Measurements from ENCODE around the gene CLEC3B.
"Not testable (repeated sequence)": the region's sequence is repeated elsewhere in the genome, so short reads cannot be mapped to it uniquely, and the experiment has no call there.

Gene CLEC3B

DNA sequence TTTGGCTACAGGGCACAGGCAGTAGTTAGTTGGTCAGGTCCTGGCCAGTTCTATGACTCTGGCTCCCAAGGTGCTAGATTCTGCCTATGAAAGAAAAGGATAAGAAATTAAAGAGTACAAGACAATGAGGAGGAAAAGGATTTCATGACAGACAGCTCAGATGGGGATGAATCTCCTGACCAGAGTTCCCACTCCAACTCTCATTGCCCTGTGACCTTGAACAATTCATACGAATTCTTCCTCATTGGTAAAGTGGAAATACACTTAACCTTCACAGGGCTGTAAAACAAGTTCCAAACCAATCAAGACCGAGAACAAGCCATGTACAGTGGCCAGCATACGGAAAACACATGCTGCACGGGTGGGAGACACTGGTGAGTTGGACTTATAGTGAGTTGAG is 23.7 kb downstream of the CLEC3B start:
- in situ Hi-C loops (cut with HindIII; ENCODE audit: low pct_unique_long_range_greater_than_20kb, low sequenced_read_pairs) = no loop called here
- DNase-seq (ENCODE audit: low read depth in 1 of 2, low spot score in 1 of 2) = no peak
- no peak for TF ChIP-seq JUND (IDR thresholded peaks at IDR 0.05; ENCODE audit: low read depth)

- no peak for DNase-seq (ENCODE audit: low read depth in 1 of 2, low spot score in 1 of 2)
- no peak for TF ChIP-seq JUND (IDR thresholded peaks at IDR 0.05; ENCODE audit: low read depth)
- in situ Hi-C loops (cut with HindIII; ENCODE audit: low pct_unique_long_range_greater_than_20kb, low sequenced_read_pairs) = no loop called here
These were observed 25.6 kb downstream of the CLEC3B start for GRCh38 chr3:45051685-45052084.

DNA sequence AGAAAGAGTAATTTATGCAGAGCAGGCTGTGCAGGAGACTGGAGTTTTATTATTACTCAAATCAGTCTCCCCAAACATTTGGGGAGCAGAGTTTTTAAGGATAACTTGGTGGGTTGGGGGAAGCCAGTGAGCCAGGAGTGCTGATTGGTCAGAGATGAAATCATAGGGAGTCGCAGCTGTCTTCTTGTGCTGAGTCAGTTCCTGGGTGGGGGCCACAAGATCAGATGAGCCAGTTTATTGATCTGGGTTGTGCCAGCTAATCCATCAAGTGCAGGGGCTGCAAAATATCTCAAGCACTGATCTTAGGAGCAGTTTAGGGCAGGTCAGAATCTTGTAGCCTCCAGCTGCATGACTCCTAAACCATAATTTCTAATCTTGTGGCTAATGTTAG is 27.7 kb downstream of the CLEC3B start:
- DNase-seq (ENCODE audit: low read depth in 1 of 2, low spot score in 1 of 2); in situ Hi-C loops (cut with HindIII; ENCODE audit: low pct_unique_long_range_greater_than_20kb, low sequenced_read_pairs): not testable (repeated sequence)

DNA sequence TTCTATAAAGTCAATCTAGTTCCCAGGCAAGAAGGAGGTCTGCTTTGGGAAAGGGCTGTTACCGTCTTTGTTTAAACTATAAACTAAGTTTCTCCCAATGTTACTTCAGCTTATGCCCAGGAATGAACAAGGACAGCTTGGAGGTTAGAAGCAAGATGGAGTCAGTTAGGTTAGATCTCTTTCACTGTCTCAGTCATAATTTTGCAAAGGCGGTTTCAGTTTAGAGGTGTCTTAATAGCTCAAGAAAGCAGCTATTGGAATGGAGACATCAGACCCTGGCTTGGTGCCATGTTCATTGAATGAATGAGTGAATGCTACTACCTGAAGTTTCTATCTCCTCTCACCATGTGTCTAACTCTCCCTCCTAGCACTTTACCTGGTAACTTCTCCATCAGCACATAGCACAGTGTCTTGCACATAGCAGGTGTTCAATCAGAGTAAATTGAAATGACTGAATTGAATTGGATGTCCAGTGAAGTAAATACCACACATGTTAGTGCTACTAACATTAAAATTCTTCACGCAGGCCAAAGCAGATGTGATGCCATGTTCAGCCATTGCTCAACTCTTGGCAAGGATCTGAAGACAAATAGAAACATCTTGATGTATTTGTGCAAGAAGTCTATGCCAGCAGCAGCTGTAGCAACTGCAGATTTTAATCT is 28.2 kb downstream of the CLEC3B start:
- no peak for TF ChIP-seq JUND (IDR thresholded peaks at IDR 0.05; ENCODE audit: low read depth)
- in situ Hi-C loops (cut with HindIII; ENCODE audit: low pct_unique_long_range_greater_than_20kb, low sequenced_read_pairs) = no loop called here
- DNase-seq (ENCODE audit: low read depth in 1 of 2, low spot score in 1 of 2) = peak in 1 of 2 experiments; percentile 44

GRCh38 chr3:45055032-45055410 is 28.9 kb downstream of the CLEC3B start:
- no peak for TF ChIP-seq JUND (IDR thresholded peaks at IDR 0.05; ENCODE audit: low read depth)
- DNase-seq (ENCODE audit: low read depth in 1 of 2, low spot score in 1 of 2) = no peak
- in situ Hi-C loops (cut with HindIII; ENCODE audit: low pct_unique_long_range_greater_than_20kb, low sequenced_read_pairs) = no loop called here

GRCh38 chr3:45055411-45056143 is 29.5 kb downstream of the CLEC3B start:
- no peak for TF ChIP-seq JUND (IDR thresholded peaks at IDR 0.05; ENCODE audit: low read depth)
- in situ Hi-C loops (cut with HindIII; ENCODE audit: low pct_unique_long_range_greater_than_20kb, low sequenced_read_pairs) = no loop called here
- peak in 1 of 2 experiments; percentile 36 for DNase-seq (ENCODE audit: low read depth in 1 of 2, low spot score in 1 of 2)

DNA sequence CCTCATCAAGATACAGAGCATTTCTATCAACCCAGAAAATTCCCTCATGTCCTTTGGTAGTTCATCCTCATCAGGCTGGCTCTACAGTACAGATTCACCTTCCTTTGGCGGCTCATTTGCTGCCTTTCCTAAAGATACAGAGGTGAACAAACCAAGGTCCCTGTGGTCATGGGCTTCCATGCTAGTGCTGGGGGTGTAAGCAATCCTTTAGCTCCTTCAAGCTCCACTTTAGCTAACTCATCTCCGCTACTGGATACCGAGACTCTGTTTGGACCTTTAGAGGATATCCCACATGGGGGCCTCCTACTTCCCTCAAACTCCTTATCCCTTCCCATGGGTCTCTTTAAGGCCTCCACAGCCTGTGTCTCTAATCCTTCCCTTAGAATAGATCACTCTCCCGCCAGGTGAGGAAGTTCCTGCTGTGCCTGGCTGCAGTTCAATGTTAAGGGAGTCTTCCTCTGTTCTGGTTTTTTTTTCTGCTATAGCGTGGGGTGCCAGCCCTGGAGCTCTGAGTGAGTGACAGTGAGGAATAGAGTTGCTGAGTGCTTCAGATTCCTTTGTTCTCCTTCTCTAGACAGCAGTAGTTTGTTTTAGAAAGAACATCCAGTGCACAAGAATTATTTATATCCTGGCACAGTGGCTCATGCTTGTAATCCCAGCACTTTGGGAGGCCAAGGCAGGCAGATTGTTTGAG is 30.7 kb downstream of the CLEC3B start:
- TF ChIP-seq JUND (IDR thresholded peaks at IDR 0.05; ENCODE audit: low read depth) = no peak
- DNase-seq (ENCODE audit: low read depth in 1 of 2, low spot score in 1 of 2) = no peak
- in situ Hi-C loops (cut with HindIII; ENCODE audit: low pct_unique_long_range_greater_than_20kb, low sequenced_read_pairs) = no loop called here

- no peak for TF ChIP-seq JUND (IDR thresholded peaks at IDR 0.05; ENCODE audit: low read depth)
- no peak for DNase-seq (ENCODE audit: low read depth in 1 of 2, low spot score in 1 of 2)
- in situ Hi-C loops (cut with HindIII; ENCODE audit: low pct_unique_long_range_greater_than_20kb, low sequenced_read_pairs) = no loop called here
These were observed 31.5 kb downstream of the CLEC3B start for GRCh38 chr3:45057557-45057956.

- TF ChIP-seq JUND (IDR thresholded peaks at IDR 0.05; ENCODE audit: low read depth) = no peak
- in situ Hi-C loops (cut with HindIII; ENCODE audit: low pct_unique_long_range_greater_than_20kb, low sequenced_read_pairs) = no loop called here
- DNase-seq (ENCODE audit: low read depth in 1 of 2, low spot score in 1 of 2) = no peak
These were observed 33.0 kb downstream of the CLEC3B start for GRCh38 chr3:45059132-45059531.

- no peak for DNase-seq (ENCODE audit: low read depth in 1 of 2, low spot score in 1 of 2)
- TF ChIP-seq JUND (IDR thresholded peaks at IDR 0.05; ENCODE audit: low read depth) = no peak
- in situ Hi-C loops (cut with HindIII; ENCODE audit: low pct_unique_long_range_greater_than_20kb, low sequenced_read_pairs) = no loop called here
These were observed 34.2 kb downstream of the CLEC3B start for GRCh38 chr3:45060165-45060892.

GRCh38 chr3:45062697-45063070 is 36.6 kb downstream of the CLEC3B start:
- no peak for DNase-seq (ENCODE audit: low read depth in 1 of 2, low spot score in 1 of 2)
- in situ Hi-C loops (cut with HindIII; ENCODE audit: low pct_unique_long_range_greater_than_20kb, low sequenced_read_pairs) = no loop called here
- no peak for TF ChIP-seq JUND (IDR thresholded peaks at IDR 0.05; ENCODE audit: low read depth)

GRCh38 chr3:45064512-45065372 is 38.6 kb downstream of the CLEC3B start:
- in situ Hi-C loops (cut with HindIII; ENCODE audit: low pct_unique_long_range_greater_than_20kb, low sequenced_read_pairs) = no loop called here
- peak in 1 of 2 experiments; percentile 66 for DNase-seq (ENCODE audit: low read depth in 1 of 2, low spot score in 1 of 2)
- TF ChIP-seq JUND (IDR thresholded peaks at IDR 0.05; ENCODE audit: low read depth) = no peak

Data from T47D (cell line).